CD4-positive, alpha-beta memory T cell (primary cell): ENCODE results near the gene RANBP3. TPM values are rescaled to one million over a fixed set of nuclear protein-coding genes. Genes with fewer than 3 reads are reported as not detected.

Experiments used
- CTCF ChIA-PET: fragments of 350-600 bp; sonication (Branson Sonifier 250); formaldehyde crosslinking; loops from one replicate; lab custom pipeline; 2021; ENCODE audit warnings: inconsistent platforms; ENCODE audit not compliant: partially characterized antibody; lab: Charles Lee
- POLR2A ChIA-PET: fragments of 350-600 bp; sonication (Branson Sonifier 250); formaldehyde crosslinking; loops from one replicate; lab custom pipeline; 2021; ENCODE audit not compliant: partially characterized antibody; lab: Charles Lee
- DNase-seq, 5 donors: peaks; one replicate each; pipeline versions ENCODE4 v3.0.0 to v3.0.0-alpha.2; 2020 to 2022; ENCODE audit warnings: mixed read lengths in 1 of 5
- H3K27ac ChIP-seq: one replicate; pipeline ENCODE4 v1.7.0; 2013; ENCODE audit warnings: low read depth, low read length
- H3K27me3 ChIP-seq: 2 replicates; pipeline ENCODE4 v1.7.0; 2013; ENCODE audit warnings: mild to moderate bottlenecking, low read length, moderate library complexity; ENCODE audit not compliant: insufficient read depth
- H3K36me3 ChIP-seq: 2 replicates; pipeline ENCODE4 v1.7.0; 2013; ENCODE audit warnings: mild to moderate bottlenecking, low read length, moderate library complexity; ENCODE audit not compliant: insufficient read depth
- H3K4me1 ChIP-seq: 2 replicates; pipeline ENCODE4 v1.7.0; 2013; ENCODE audit warnings: mild to moderate bottlenecking, low read length, moderate library complexity; ENCODE audit not compliant: insufficient read depth
- H3K4me3 ChIP-seq, 2 donors: one replicate each; pipeline ENCODE4 v1.7.0; 2013; ENCODE audit warnings: low read length in 2 of 2, mild to moderate bottlenecking in 1 of 2
- H3K9me3 ChIP-seq, 2 donors: one replicate each; pipeline ENCODE4 v1.7.0; 2013; ENCODE audit warnings: low read length in 2 of 2, control low read depth in 1 of 2; ENCODE audit not compliant: control insufficient read depth in 1 of 2
- H3K27ac Mint-ChIP-seq, 7 donors: one replicate each; pipeline ENCODE4 v1.8.0; 2020 to 2021; ENCODE audit warnings: mixed read lengths in 7 of 7, mild to moderate bottlenecking in 6 of 7, inconsistent platforms in 3 of 7, moderate library complexity in 3 of 7
- H3K27me3 Mint-ChIP-seq, 2 donors: one replicate each; pipeline ENCODE4 v1.8.0; 2020 to 2021; ENCODE audit warnings: mixed read lengths in 2 of 2
- H3K36me3 Mint-ChIP-seq, 2 donors: one replicate each; pipeline ENCODE4 v1.8.0; 2020 to 2021; ENCODE audit warnings: mixed read lengths in 2 of 2, inconsistent platforms in 1 of 2, mild to moderate bottlenecking in 1 of 2
- H3K4me1 Mint-ChIP-seq, 4 donors: one replicate each; pipeline ENCODE4 v1.8.0; 2020 to 2021; ENCODE audit warnings: mixed read lengths in 4 of 4, mild to moderate bottlenecking in 1 of 4
- H3K4me3 Mint-ChIP-seq, 8 donors: one replicate each; pipeline ENCODE4 v1.8.0; 2020 to 2021; ENCODE audit warnings: mixed read lengths in 8 of 8, mild to moderate bottlenecking in 7 of 8, moderate library complexity in 6 of 8, inconsistent platforms in 3 of 8
- H3K9me3 Mint-ChIP-seq, 8 donors: one replicate each; pipeline ENCODE4 v1.8.0; 2020 to 2021; ENCODE audit warnings: mixed read lengths in 8 of 8, mild to moderate bottlenecking in 5 of 8, inconsistent platforms in 3 of 8, moderate library complexity in 1 of 8
- intact Hi-C: fragments of 100-400 bp; cut with micrococcal nuclease; formaldehyde crosslinking; loops from one replicate; pipeline ENCODE4 v1.15.1; 2023
- polyA plus RNA-seq, 2 donors: library from polyadenylated mRNA; unstranded; fragments of 300-500 nt; fragmentation: Illumina TruSeq; gene quantifications; one replicate each; pipeline ENCODE4 v1.2.3, GENCODE V29; 2021
- total RNA-seq, 2 experiments: library from RNA; stranded (reverse); gene quantifications; one replicate each; pipeline ENCODE4 v1.2.3, GENCODE V29; 2021

The RANBP3 gene
- total and polyA plus RNA-seq, 4 experiments from 2014 or later, result 3.4 to 94.9 (median 47.9) TPM

GRCh38 chr19:5899728-5900526 is 78.0 kb downstream of the RANBP3 start:
- H3K27ac Mint-ChIP-seq, result peak overlapping the region in 3 of 7 donors; percentile 29 to 59 (median 42)
- H3K4me3 Mint-ChIP-seq, result peak overlapping the region in 1 of 8 donors; percentile 45
- Histone ChIP-seq H3K4me1 (peaks cover 21% of the 10 kb centered on the region), H3K27me3 (no peaks in the 10 kb centered on the region), H3K27ac (no peak overlapping the region), H3K4me3 (no peak overlapping the region), H3K9me3 (no peaks in the 10 kb centered on the region), H3K36me3 (peaks cover 16% of the 10 kb centered on the region)
- peaks cover 0 to 2% (median 0%) of the 10 kb centered on the region in 8 donors for H3K9me3 Mint-ChIP-seq
- DNase-seq, result no peak
- H3K27me3 Mint-ChIP-seq, result no peaks in the 10 kb centered on the region
- ChIA-PET POLR2A (interaction anchor here (1.4 kb wide), 1 partner anchor 72 kb away, joined by 6 read pairs; no protein-coding TSS in a partner anchor), CTCF (interaction anchor here (0.6 to 1.5 kb wide), 2 partner anchors 68 to 1331 kb away, joined by 4 to 5 read pairs; no protein-coding TSS in a partner anchor)
- intact Hi-C loops, result loop anchor here (10.0 kb wide), 1 partner anchor 1635 kb away; the partner anchor contains the start of gene PNPLA6
- peaks cover 7 to 30% of the 10 kb centered on the region in 2 donors for H3K36me3 Mint-ChIP-seq
- peaks cover 7 to 32% (median 20%) of the 10 kb centered on the region in 4 donors for H3K4me1 Mint-ChIP-seq

DNA sequence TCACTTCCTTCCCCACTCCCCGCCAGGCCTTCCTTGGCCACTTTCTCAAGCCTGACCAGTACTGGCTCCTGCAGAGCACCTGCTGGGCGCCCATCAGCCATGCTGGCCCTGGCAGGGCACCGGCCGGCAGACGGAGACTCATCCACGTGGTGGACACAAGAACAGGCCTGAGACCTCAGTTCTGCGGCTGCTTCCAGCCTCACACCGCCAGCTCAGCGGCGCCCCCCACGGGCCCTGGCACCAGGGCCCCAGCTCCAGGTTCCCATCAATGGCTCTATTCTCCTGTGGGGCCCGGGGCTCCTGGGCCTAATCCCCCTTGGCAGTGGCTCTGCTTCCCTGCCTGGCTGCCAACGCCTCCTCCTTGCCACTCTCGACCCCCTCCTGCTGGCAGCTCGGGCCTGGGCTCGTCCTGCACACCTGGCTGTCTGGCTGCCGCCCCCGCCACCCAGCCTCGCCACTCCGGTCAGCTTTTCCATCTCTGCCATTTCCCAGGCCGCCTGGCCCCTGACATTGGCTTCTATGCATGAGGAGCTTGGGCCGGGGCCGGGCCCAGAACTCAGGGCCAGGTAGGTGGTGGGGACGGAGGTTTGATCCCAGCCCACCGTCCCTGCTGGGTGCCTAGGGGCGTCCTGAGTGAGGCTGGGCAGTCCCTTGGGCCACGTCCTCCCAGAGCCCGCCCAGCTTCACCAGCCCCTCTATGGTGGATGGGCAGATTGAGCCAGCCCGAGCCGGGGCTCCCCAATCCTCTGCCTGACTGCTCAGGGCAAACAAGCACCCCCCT is 80.6 kb downstream of the RANBP3 start:
- Histone ChIP-seq H3K27me3 (no peaks in the 10 kb centered on the region), H3K4me3 (no peak overlapping the region), H3K9me3 (no peaks in the 10 kb centered on the region), H3K27ac (no peak overlapping the region), H3K36me3 (peaks cover 17% of the 10 kb centered on the region), H3K4me1 (peaks cover 12% of the 10 kb centered on the region)
- no peak for DNase-seq
- Mint-ChIP-seq H3K4me1 (peaks cover 4 to 20% (median 8%) of the 10 kb centered on the region in 4 donors), H3K9me3 (no peaks in the 10 kb centered on the region), H3K4me3 (no peak overlapping the region), H3K27me3 (no peaks in the 10 kb centered on the region), H3K27ac (no peak overlapping the region), H3K36me3 (peaks cover 7 to 13% of the 10 kb centered on the region in 2 donors)
- CTCF ChIA-PET, result interaction anchor here (1.3 kb wide), 1 partner anchor 125 kb away, joined by 3 read pairs; no protein-coding TSS in a partner anchor
- POLR2A ChIA-PET, result no interaction called here
- intact Hi-C loops, result no loop called here

DNA sequence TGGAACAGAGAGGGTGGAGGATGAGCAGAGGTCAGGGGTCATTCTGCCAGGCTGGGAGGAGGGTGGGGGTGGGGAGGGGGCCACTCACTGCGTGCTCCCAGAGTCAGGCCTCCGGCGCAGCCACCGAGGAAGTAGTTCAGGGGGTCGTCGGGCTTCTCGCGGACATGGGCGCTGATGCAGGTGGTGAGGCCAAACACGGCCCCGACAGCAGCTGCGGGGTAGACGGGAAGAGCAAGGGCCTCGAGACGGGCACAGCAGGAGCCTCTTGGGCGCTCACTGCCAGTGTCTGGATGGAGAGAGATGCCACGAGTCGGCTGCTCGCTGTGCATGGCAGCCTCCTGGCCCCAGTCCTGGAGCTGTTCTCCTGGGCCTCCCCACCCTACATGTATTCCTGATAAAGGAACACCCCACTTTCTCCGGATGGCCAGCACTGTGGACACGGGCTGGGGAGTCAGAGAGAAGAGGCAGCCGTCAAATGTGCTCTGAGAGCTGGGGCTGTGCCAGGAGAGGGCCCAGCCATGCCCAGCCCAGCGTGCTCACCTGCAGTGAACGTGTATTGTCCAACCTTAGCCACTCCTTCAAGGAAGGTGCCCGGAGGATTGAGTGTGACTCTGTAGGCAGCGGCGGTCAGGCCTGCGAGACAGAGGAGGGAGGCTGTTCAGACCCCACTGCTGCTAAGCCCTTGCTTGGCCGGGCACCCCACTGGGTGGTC is 81.4 kb downstream of the RANBP3 start:
- Histone ChIP-seq H3K4me3 (no peak overlapping the region), H3K27me3 (no peaks in the 10 kb centered on the region), H3K36me3 (peaks cover 17% of the 10 kb centered on the region), H3K9me3 (no peaks in the 10 kb centered on the region), H3K4me1 (peaks cover 8% of the 10 kb centered on the region), H3K27ac (no peak overlapping the region)
- peaks cover 7 to 13% of the 10 kb centered on the region in 2 donors for H3K36me3 Mint-ChIP-seq
- H3K27ac Mint-ChIP-seq, result no peak overlapping the region
- H3K4me3 Mint-ChIP-seq, result no peak overlapping the region
- H3K27me3 Mint-ChIP-seq, result no peaks in the 10 kb centered on the region
- ChIA-PET POLR2A (no interaction called here), CTCF (no interaction called here)
- no peak for DNase-seq
- peaks cover 5 to 13% (median 10%) of the 10 kb centered on the region in 4 donors for H3K4me1 Mint-ChIP-seq
- intact Hi-C loops, result no loop called here
- H3K9me3 Mint-ChIP-seq, result no peaks in the 10 kb centered on the region

- no peaks in the 10 kb centered on the region for H3K9me3 Mint-ChIP-seq
- no peak overlapping the region for H3K4me3 ChIP-seq
- no peak for DNase-seq
- no peak overlapping the region for H3K27ac ChIP-seq
- H3K27ac Mint-ChIP-seq, result no peak overlapping the region
- H3K4me3 Mint-ChIP-seq, result no peak overlapping the region
- H3K36me3 ChIP-seq, result peaks cover 17% of the 10 kb centered on the region
- H3K27me3 Mint-ChIP-seq, result no peaks in the 10 kb centered on the region
- intact Hi-C loops, result no loop called here
- peaks cover 1 to 8% (median 5%) of the 10 kb centered on the region in 4 donors for H3K4me1 Mint-ChIP-seq
- CTCF ChIA-PET, result no interaction called here
- POLR2A ChIA-PET, result no interaction called here
- peaks cover 4% of the 10 kb centered on the region for H3K4me1 ChIP-seq
- no peaks in the 10 kb centered on the region for H3K27me3 ChIP-seq
- H3K36me3 Mint-ChIP-seq, result peaks cover 7 to 8% of the 10 kb centered on the region in 2 donors
- H3K9me3 ChIP-seq, result no peaks in the 10 kb centered on the region
Observed at GRCh38 chr19:5895890-5896289, 82.0 kb downstream of the RANBP3 start.

DNA sequence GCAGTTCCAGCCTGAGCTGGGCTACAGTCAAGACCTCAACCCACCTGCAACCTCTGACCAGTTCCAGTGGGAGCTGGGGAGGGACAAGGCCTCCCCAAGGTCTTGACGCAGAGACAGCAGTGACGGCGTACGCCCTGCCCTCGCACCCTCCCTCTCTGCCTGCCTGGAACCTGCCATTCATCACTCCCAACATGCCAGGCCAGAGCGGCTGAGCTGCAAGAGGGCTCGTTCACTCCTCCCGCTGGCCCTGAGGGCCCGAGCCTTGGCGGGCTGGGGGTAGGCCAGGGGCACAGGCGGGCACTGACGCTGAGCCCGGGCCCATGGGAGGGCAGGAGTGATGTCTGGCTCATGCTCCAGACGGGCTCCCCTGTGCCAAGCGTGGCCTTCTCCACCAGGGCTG is 82.5 kb downstream of the RANBP3 start:
- H3K36me3 Mint-ChIP-seq, result peaks cover 7 to 8% of the 10 kb centered on the region in 2 donors
- H3K27me3 ChIP-seq, result no peaks in the 10 kb centered on the region
- no peaks in the 10 kb centered on the region for H3K9me3 Mint-ChIP-seq
- intact Hi-C loops, result no loop called here
- no peak overlapping the region for H3K27ac ChIP-seq
- H3K9me3 ChIP-seq, result no peaks in the 10 kb centered on the region
- ChIA-PET CTCF (no interaction called here), POLR2A (no interaction called here)
- H3K4me1 Mint-ChIP-seq, result peaks cover 0 to 8% (median 4%) of the 10 kb centered on the region in 4 donors
- H3K27ac Mint-ChIP-seq, result no peak overlapping the region
- no peak overlapping the region for H3K4me3 Mint-ChIP-seq
- H3K4me3 ChIP-seq, result no peak overlapping the region
- no peaks in the 10 kb centered on the region for H3K27me3 Mint-ChIP-seq
- peaks cover 17% of the 10 kb centered on the region for H3K36me3 ChIP-seq
- DNase-seq, result no peak
- peaks cover 4% of the 10 kb centered on the region for H3K4me1 ChIP-seq

- Histone ChIP-seq H3K9me3 (no peaks in the 10 kb centered on the region), H3K36me3 (peaks cover 17% of the 10 kb centered on the region), H3K4me3 (no peak overlapping the region), H3K4me1 (peaks cover under 1% of the 10 kb centered on the region), H3K27ac (no peak overlapping the region), H3K27me3 (no peaks in the 10 kb centered on the region)
- Mint-ChIP-seq H3K27ac (no peak overlapping the region), H3K4me1 (peaks cover 0 to 4% (median under 1%) of the 10 kb centered on the region in 4 donors), H3K27me3 (peaks cover 0 to under 1% of the 10 kb centered on the region in 2 donors), H3K9me3 (no peaks in the 10 kb centered on the region), H3K36me3 (peaks cover 4% of the 10 kb centered on the region in 2 donors), H3K4me3 (no peak overlapping the region)
- no peak for DNase-seq
- ChIA-PET POLR2A (no interaction called here), CTCF (no interaction called here)
- intact Hi-C loops, result no loop called here
Observed at GRCh38 chr19:5894704-5895349, 83.1 kb downstream of the RANBP3 start.
